GM20000 (cell line): Measurements from ENCODE around the gene STPG3.

ENCODE experiments used
- DNase-seq: peaks from one replicate; pipeline ENCODE4 v3.0.0; 2012; ENCODE audit warnings: low spot score
- TF ChIP-seq, protein P1 (sequence below): IDR thresholded peaks from 2 replicates; pipeline ENCODE4 v1.5.1; 2012; ENCODE audit warnings: mild to moderate bottlenecking, control low read depth; ENCODE audit errors: extremely low read depth, missing control alignments

Gene STPG3

DNA sequence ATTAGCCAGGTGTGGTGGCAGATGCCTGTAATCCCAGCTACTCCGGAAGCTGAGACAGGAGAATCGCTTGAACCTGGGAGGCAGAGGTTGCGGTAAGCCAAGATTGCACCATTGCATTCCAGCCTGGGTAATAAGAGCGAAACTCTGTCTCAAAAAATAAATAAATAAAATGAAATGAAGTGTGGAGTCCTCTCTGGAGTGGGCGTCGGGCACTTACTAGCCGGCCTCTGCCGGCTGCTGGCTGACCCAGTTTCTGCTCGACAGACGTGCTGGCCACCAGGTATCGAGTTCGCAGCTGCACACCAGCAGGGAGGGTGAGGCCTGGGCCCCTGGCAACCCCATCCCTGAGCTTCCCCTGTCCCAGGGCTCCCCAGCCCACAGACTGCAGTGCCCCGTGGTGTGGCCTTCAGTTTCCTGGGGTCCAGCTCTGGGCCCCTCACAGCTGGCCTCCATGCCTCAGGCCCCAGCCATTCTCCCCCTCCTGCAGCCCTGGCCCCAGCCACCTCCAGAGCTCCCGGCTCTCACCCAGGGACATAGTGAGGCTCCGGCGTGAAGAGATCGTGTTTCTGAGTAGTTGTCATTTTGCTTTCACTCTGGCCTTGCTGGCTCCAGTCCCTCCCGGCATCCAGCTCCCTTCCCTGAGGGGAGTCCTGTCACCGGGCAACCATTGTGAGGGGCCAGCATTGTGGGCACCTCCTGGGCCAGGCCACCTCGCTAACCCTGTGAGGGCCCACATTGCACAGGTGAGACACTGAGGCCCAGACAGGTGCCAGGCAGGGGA lies 3.8 kb upstream of the STPG3 start:
- TF ChIP-seq, protein P1, sequence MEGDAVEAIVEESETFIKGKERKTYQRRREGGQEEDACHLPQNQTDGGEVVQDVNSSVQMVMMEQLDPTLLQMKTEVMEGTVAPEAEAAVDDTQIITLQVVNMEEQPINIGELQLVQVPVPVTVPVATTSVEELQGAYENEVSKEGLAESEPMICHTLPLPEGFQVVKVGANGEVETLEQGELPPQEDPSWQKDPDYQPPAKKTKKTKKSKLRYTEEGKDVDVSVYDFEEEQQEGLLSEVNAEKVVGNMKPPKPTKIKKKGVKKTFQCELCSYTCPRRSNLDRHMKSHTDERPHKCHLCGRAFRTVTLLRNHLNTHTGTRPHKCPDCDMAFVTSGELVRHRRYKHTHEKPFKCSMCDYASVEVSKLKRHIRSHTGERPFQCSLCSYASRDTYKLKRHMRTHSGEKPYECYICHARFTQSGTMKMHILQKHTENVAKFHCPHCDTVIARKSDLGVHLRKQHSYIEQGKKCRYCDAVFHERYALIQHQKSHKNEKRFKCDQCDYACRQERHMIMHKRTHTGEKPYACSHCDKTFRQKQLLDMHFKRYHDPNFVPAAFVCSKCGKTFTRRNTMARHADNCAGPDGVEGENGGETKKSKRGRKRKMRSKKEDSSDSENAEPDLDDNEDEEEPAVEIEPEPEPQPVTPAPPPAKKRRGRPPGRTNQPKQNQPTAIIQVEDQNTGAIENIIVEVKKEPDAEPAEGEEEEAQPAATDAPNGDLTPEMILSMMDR, result no peak
- DNase-seq, result no peak

DNA sequence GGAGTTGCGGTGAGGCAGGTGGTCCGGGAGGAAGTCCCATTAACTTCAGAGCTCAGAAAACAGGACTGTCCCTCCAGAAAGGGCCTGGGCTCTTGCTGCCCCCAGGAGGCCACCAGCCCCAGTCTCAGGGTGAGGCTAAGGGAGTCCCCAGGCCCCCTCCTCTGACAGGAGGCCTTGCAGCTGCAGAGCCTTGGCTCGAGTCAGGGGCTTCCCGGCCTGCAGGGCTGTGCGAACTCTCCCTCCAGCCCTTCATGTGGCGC lies 3.2 kb upstream of the STPG3 start:
- TF ChIP-seq, protein P1, result no peak

GRCh38 chr9:137250329-137251193 lies 525 bp upstream of the STPG3 start:
- TF ChIP-seq, protein P1, result no peak
- no peak for DNase-seq

More for the DNA sequence above, 3.2 kb upstream of the STPG3 start:
- no peak for DNase-seq

GRCh38 chr9:137251490-137252268 lies 593 bp downstream of the STPG3 start:
- TF ChIP-seq, protein P1, result no peak
- DNase-seq, result no peak

DNA sequence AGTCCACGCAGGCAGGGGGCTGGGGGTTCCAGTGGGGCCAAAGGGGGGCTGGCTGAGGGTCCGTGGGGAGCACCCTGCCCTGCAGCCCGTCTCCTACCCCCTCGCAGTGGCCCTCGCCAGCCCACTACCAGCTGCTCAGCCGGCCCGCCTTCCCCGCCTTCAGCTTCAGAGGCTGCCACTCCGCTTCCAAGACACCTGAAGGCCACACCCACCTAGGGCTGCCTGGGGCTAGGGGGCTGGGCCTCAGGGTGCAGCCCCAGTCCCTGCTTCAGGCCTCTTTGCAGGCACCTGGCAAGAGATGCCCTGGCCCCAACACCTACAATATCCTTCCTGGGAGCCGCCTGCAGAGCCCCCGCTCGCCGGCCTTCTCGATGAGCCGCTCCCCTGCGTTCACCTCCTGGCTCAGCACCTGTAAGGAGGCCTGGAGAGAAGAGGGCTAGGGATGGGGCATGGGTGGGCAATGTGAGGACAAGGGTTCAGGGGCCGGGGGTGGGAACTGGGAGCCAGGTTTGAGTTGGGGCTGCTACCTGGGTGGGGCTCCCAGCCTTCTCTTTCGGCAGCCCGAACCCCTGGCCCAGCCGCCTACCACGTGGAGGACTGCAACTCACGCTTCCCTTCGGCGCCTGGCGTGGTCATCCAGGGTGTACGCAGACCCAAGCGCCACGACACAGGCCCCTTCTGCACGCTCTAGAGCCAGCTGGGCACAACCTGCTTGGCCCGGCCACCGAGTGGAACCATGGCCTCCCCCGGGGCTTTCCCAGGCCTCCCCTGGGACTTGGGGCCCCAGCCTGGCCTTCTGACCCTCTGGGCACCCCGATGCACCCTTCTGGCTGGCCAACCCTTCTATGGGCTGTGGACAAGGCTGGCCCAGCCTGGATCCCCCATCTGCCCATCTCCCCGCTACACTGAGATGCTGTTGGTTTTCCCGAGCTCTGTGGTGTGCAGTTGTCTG lies 1.7 kb downstream of the STPG3 start:
- TF ChIP-seq, protein P1, result no peak
- DNase-seq, result no peak

- TF ChIP-seq, protein P1, result no peak
- DNase-seq, result no peak
These were observed 2.9 kb downstream of the STPG3 start for GRCh38 chr9:137253717-137254623.
